Measurements from ENCODE around the gene LZTS3. TPM values are rescaled to one million over a fixed set of nuclear protein-coding genes. Genes with fewer than 3 reads are reported as not detected.

LZTS3 gene
- total and polyA plus RNA-seq, 10 of the 15 experiments (the other 5 are each of a cell fraction or from before 2014, with no cell fraction given), result 0.03 to 0.90 (median 0.22) TPM

DNA sequence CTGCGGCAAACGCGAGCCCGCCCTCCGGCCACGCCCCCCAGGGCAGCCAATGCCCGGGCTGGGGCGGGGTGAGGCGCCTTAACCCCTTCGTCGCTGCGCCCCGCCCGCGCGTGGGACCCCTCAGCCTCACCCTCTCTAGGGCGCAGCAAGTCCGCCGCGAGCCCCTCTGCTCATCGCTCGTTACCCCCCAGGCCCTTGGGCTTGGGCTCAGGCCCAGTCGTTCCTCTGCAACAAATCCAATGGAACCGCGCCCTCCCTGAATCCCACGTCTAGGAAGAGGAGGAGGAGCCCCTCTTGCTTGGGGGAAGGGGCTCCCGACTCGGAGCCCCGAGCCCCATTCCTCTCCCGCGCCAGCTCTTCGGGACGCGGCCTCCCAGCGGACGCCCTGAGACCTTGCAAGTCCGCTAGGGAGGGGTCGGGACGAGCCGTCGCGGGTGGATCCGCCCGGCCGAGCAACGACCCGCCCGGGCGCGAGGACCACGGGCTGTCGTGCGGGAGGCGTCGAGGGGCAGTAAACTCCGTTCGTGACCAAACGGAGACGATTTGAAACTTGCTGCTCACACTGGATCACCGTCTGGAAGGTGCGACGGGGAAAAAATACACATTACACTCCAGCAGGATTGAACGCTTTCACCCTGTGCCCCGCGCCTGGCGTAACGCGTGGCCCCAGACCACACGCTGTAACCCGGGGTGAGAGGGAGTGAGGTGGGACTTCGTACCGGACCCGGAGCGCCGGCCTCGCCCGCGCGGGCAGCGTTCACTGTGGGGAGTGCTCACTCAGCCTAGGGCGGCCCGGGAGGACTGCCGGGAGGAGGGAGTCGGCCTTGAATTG is 477 bp upstream of the LZTS3 start:
- ATAC-seq (peak; percentile 97), DNase-seq (ENCODE audit: low read depth, low spot score) (no peak), FAIRE-seq (no peak)
- H3K4me2 ChIP-seq (ENCODE audit: control insufficient read depth, insufficient read depth), result peak overlapping the region; percentile 97
- WGBS (ENCODE audit: insufficient coverage, insufficient replicate concordance, low lambda C conversion rate, missing lambda C conversion rate), result 2% methylated on average over 75 of the region's 84 CpGs
- H4K20me1 ChIP-seq (ENCODE audit: control insufficient read depth, insufficient read depth), result no peaks in the 10 kb centered on the region
- H3K9ac ChIP-seq (ENCODE audit: control insufficient read depth, insufficient read depth, low read length), result no peak overlapping the region
- peak overlapping the region; percentile 78 for H3K4me3 ChIP-seq
- intact Hi-C loops (cut with micrococcal nuclease; ENCODE audit: unreplicated experiment) (no loop called here), in situ Hi-C loops (cut with MboI) (no loop called here)
- H3K9me3 ChIP-seq (replicated peaks; ENCODE audit: control insufficient read depth, insufficient read depth, low read length), result no peaks in the 10 kb centered on the region
- RAD21 ChIA-PET (ENCODE audit: unreplicated experiment), result no interaction called here
- POLR2A ChIA-PET, result no interaction called here
- H3K4me1 ChIP-seq (ENCODE audit: control insufficient read depth, insufficient read depth, low read length), result peaks cover 2% of the 10 kb centered on the region; the same call in 1 of the 2 replicates
- H3K79me2 ChIP-seq (ENCODE audit: control insufficient read depth, insufficient read depth, low read length), result no peaks in the 10 kb centered on the region
- H3K36me3 ChIP-seq (ENCODE audit: control insufficient read depth in 2 of 2, insufficient read depth in 2 of 2, low read length in 1 of 2), result no peaks in the 10 kb centered on the region
- CTCF ChIA-PET, result no interaction called here
- peaks cover 4% of the 10 kb centered on the region in 2 experiments; a peak in 3 of 4 replicates for H3K27me3 ChIP-seq (replicated peaks in 1 of 2; ENCODE audit: control insufficient read depth in 2 of 2, insufficient read depth in 2 of 2, low read length in 1 of 2)
- SMC1A ChIA-PET (ENCODE audit: uncharacterized antibody, unreplicated experiment), result no interaction called here
- peak overlapping the region; percentile 90 for H2AFZ ChIP-seq (ENCODE audit: control insufficient read depth, low read depth, low read length)
- H3K27ac ChIP-seq (ENCODE audit: control insufficient read depth, insufficient read depth), result no peak overlapping the region
- no TSS peak for BruUV-seq (replicated peaks)
- TF ChIP-seq GABPA (IDR thresholded peaks at IDR 0.05; ENCODE audit: low read depth) (no peak), CREB1 (IDR thresholded peaks at IDR 0.05; ENCODE audit: low read depth) (0 out of 2 replicates have a peak, but pooled peaks have one; percentile 17), ASH2L (IDR thresholded peaks at IDR 0.05; ENCODE audit: borderline replicate concordance, low read depth) (no peak), NFIC (IDR thresholded peaks at IDR 0.05; ENCODE audit: low read depth, low read length) (no peak), SP1 (IDR thresholded peaks at IDR 0.05; ENCODE audit: low read depth, low read length) (peak; percentile 57), FOXK2 (IDR thresholded peaks at IDR 0.05) (no peak), LARP7 (IDR thresholded peaks at IDR 0.05) (0 out of 2 replicates have a peak, but pooled peaks have one; percentile 8), BMI1 (IDR thresholded peaks at IDR 0.05; ENCODE audit: borderline replicate concordance) (no peak), MTA2 (IDR thresholded peaks at IDR 0.05; ENCODE audit: low read depth) (peak; percentile 40; the same call in 1 of the 2 replicates), MEF2B (IDR thresholded peaks at IDR 0.05; ENCODE audit: partially characterized antibody, poor library complexity, severe bottlenecking) (peak; percentile 9), ZSCAN29 (IDR thresholded peaks at IDR 0.05) (no peak), EGR1 (IDR thresholded peaks at IDR 0.05; ENCODE audit: borderline replicate concordance in 1 of 2, low read depth in 2 of 2, low read length in 2 of 2) (0 out of 3 replicates have a peak, but pooled peaks of 1 of the 2 experiments have one; percentile 31), MEF2A (IDR thresholded peaks at IDR 0.05; ENCODE audit: insufficient read depth, low read depth, low read length) (no peak), CHD2 (IDR thresholded peaks at IDR 0.05; ENCODE audit: borderline replicate concordance, low read depth, low read length) (no peak), GATAD2B (conservative IDR thresholded peaks at IDR 0.05; ENCODE audit: low read depth) (peak; percentile 19; the same call in 1 of the 2 replicates), IKZF1 (conservative IDR thresholded peaks at IDR 0.05) (peak; percentile 92)
- TF ChIP-seq, protein P1, sequence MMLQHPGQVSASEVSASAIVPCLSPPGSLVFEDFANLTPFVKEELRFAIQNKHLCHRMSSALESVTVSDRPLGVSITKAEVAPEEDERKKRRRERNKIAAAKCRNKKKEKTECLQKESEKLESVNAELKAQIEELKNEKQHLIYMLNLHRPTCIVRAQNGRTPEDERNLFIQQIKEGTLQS (IDR thresholded peaks at IDR 0.05; ENCODE audit: borderline replicate concordance, extremely low read depth, low read depth, low read length), result no peak
- TF ChIP-seq, protein P2, sequence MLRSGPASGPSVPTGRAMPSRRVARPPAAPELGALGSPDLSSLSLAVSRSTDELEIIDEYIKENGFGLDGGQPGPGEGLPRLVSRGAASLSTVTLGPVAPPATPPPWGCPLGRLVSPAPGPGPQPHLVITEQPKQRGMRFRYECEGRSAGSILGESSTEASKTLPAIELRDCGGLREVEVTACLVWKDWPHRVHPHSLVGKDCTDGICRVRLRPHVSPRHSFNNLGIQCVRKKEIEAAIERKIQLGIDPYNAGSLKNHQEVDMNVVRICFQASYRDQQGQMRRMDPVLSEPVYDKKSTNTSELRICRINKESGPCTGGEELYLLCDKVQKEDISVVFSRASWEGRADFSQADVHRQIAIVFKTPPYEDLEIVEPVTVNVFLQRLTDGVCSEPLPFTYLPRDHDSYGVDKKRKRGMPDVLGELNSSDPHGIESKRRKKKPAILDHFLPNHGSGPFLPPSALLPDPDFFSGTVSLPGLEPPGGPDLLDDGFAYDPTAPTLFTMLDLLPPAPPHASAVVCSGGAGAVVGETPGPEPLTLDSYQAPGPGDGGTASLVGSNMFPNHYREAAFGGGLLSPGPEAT (IDR thresholded peaks at IDR 0.05; ENCODE audit: low read depth), result peak; percentile 58; the same call in 1 of the 2 replicates
- TF ChIP-seq, protein P3, sequence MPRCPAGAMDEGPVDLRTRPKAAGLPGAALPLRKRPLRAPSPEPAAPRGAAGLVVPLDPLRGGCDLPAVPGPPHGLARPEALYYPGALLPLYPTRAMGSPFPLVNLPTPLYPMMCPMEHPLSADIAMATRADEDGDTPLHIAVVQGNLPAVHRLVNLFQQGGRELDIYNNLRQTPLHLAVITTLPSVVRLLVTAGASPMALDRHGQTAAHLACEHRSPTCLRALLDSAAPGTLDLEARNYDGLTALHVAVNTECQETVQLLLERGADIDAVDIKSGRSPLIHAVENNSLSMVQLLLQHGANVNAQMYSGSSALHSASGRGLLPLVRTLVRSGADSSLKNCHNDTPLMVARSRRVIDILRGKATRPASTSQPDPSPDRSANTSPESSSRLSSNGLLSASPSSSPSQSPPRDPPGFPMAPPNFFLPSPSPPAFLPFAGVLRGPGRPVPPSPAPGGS (IDR thresholded peaks at IDR 0.05; ENCODE audit: borderline replicate concordance, insufficient read depth, low read depth, low read length, poor library complexity, severe bottlenecking), result peak; percentile 40
